AG10803 (cell line): Measurements from ENCODE around the gene DHX57.

Experiments
- DNase-seq: peaks from one replicate; pipeline ENCODE4 v3.0.0; 2010; ENCODE audit warnings: low read depth
- H3K4me3 ChIP-seq: 2 replicates; pipeline ENCODE4 v1.5.1; 2011; ENCODE audit warnings: mild to moderate bottlenecking, low read length, control low read depth
- TF ChIP-seq, protein P1 (sequence below): conservative IDR thresholded peaks from 2 replicates; pipeline ENCODE4 v1.5.1; 2011; ENCODE audit warnings: mild to moderate bottlenecking, low read length, control low read depth, inconsistent platforms

DHX57 gene

DNA sequence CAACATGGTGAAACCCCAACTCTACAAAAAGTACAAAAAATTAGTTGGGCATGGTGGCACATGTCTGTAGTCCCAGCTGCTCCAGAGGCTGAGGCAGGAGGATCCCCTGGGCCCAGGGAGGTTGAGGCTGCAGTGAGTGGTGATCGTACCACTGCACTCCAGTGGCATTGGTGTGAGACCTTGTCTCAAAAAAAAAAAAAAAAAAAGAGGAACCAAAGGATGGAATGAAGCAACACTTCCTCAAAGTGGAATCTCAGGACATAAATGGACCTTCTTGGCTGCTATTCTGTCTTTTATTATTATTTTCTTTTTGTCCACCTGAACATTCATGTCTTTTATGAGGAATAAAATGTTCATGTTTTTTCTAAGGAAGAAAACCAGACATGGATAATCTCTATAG is 84.0 kb downstream of the DHX57 start:
- DNase-seq, result no peak
- no peak overlapping the region for H3K4me3 ChIP-seq
- TF ChIP-seq, protein P1, sequence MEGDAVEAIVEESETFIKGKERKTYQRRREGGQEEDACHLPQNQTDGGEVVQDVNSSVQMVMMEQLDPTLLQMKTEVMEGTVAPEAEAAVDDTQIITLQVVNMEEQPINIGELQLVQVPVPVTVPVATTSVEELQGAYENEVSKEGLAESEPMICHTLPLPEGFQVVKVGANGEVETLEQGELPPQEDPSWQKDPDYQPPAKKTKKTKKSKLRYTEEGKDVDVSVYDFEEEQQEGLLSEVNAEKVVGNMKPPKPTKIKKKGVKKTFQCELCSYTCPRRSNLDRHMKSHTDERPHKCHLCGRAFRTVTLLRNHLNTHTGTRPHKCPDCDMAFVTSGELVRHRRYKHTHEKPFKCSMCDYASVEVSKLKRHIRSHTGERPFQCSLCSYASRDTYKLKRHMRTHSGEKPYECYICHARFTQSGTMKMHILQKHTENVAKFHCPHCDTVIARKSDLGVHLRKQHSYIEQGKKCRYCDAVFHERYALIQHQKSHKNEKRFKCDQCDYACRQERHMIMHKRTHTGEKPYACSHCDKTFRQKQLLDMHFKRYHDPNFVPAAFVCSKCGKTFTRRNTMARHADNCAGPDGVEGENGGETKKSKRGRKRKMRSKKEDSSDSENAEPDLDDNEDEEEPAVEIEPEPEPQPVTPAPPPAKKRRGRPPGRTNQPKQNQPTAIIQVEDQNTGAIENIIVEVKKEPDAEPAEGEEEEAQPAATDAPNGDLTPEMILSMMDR, result no peak

DNA sequence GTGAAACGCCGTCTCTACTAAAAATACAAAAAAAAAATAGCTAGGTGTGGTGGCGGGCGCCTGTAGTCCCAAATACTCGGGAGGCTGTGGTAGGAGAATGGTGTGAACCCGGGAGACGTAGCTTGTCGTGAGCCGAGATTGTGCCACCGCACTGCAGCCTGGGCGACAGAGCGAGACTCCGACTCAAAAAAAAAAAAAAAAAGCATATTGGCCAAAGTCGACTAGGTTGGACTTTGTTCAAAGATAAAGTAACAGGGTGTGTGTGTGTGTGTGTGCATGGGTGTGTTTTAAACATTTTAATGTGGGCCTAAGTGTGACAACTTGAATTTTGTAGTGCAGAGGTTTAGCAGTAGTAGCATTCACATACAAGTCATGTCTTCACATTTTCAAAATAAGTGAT is 86.0 kb downstream of the DHX57 start:
- TF ChIP-seq, protein P1, result no peak
- H3K4me3 ChIP-seq, result no peak overlapping the region
- DNase-seq, result no peak

DNA sequence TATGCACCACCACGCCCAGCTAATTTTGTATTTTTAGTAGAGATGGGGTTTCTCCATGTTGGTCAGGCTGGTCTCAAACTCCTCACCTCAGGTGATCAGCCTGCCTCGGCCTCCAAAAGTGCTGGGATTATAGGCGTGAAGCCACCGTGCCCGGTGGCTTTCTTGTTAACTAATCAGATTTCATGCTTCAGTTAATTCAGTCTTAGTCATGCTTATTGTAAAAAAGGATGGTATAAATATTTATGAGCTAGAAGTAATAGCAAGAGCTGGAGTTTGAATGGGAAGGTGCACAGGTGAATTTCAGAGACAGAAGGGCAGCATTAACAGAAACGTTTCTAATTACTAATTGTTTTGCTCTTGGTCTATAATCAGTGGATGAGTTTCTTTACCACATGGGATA is 87.4 kb downstream of the DHX57 start:
- no peak overlapping the region for H3K4me3 ChIP-seq
- DNase-seq, result no peak
- TF ChIP-seq, protein P1, result no peak

DNA sequence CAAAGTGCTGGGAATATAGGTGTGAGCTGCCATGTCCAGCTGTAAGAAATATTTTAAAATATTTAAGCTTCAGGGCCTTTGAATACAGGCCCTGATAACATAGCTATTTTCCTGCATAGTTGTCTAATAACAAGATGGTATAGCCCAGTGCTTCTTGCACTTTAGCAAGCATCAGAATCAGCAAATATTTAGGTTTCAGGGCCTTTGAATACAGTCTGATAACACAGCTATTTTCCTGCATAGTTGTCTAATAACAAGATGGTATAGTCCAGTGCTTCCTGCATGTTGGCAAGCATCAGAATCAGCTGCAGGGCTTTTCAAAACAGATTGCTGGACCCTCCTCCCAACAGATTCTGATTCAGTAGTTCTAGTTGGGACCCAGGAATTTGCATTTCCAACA is 92.1 kb downstream of the DHX57 start:
- no peak overlapping the region for H3K4me3 ChIP-seq
- TF ChIP-seq, protein P1, result no peak
- no peak for DNase-seq

DNA sequence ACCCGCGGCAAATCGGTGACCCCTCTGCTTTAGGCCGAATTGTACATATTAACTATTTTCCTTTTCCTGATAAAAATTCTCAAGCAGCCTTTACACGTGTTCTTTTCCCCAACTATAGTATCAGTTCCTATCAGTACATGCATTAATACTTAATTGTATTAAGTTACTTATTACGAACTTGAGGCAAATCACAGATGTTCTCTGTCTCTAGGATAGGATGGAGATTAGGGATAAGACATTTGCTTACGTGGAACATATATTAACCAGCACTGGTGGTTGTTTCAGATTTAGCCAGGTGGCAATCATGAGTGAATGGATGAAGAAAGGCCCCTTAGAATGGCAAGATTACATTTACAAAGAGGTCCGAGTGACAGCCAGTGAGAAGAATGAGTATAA is 97.0 kb downstream of the DHX57 start:
- DNase-seq, result no peak
- TF ChIP-seq, protein P1, result no peak
- H3K4me3 ChIP-seq, result peak overlapping the region; percentile 69

DNA sequence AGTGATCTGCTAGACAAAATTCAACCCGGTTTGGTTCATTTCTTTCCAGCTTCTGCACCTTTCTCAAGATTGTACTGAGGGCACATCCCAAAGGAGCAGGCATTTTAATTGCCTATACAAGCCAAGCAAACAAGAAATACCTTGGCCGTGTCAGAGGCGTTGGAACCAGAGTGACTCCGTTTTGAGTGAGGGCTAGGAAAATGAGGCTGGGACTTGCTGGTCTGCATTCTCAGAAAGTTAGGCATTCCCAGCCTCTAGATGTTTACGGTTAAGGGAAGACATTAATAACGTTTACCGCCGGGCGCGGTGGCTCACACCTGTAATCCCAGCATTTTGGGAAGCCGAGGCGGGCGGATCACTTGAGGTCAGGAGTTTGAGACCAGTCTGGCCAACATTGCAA is 99.2 kb downstream of the DHX57 start:
- H3K4me3 ChIP-seq, result no peak overlapping the region
- DNase-seq, result no peak
- TF ChIP-seq, protein P1, result no peak

DNA sequence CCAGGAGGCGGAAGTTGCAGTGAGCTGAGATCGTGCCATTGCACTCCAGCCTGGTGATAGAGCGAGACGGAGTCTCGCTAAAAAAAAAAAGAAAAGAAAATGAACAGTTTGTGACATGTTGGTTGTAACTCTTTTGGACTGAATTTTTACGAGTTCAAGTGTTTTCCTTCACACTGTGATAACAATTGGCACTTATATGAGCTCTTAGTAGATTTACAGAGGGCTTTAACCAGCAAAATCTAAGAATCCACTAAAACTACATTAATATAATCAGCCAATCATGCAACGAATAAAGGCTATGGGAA is 99.9 kb downstream of the DHX57 start:
- H3K4me3 ChIP-seq, result no peak overlapping the region
- TF ChIP-seq, protein P1, result no peak
- no peak for DNase-seq
